Activated gamma-delta T cell treated with Interleukin-2 at 50 U/mL for 16 hours (primary cell): Measurements from ENCODE around the gene NUDT21.

ENCODE experiments used
- DNase-seq: peaks from one replicate; pipeline ENCODE4 v3.0.0-alpha.2; 2020

Gene NUDT21

DNA sequence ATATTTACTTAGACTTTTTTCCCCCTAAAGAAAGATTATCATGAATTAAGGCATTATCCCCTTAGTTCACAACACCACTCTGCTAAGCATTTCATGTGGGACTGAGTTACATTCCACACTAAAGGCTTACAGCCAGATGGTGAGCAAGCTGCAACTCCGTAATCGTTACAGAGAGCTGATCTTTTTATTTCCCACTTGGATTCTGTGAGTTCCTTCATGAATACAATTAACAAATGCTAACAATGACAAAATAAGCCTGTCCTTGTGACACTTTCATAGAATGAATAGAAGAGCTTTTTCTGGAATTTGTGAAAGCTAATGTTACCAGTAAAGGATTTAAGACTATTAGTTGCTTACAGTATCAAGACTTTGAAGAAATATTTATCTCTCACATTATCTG is 9.0 kb upstream of the NUDT21 start:
- DNase-seq = no peak

DNA sequence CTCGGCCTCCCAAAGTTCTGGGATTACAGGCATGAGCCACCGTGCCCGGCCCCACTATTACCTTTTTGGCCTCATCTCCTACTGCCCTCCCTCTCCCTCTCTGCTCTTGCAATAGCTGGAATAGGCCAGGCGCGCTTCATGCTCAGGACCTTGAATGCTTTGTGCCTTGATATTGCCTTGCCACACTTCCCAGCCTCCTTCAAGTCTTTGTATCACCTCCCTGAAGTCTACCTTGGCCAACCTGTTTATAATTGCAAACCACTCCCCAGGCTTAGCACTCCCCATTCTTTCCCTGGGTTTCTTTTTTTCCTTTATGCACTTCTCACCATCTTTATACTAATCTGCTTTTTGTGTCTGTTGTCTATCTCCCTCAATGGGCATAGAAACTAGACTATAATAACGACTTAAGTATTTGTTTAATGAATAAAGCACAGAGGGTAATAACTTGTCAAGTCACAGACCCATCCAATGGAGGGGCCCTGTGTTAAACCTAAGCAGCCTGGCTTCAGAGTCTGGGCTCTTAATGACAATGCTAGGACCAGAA is 6.9 kb upstream of the NUDT21 start:
- no peak for DNase-seq

DNA sequence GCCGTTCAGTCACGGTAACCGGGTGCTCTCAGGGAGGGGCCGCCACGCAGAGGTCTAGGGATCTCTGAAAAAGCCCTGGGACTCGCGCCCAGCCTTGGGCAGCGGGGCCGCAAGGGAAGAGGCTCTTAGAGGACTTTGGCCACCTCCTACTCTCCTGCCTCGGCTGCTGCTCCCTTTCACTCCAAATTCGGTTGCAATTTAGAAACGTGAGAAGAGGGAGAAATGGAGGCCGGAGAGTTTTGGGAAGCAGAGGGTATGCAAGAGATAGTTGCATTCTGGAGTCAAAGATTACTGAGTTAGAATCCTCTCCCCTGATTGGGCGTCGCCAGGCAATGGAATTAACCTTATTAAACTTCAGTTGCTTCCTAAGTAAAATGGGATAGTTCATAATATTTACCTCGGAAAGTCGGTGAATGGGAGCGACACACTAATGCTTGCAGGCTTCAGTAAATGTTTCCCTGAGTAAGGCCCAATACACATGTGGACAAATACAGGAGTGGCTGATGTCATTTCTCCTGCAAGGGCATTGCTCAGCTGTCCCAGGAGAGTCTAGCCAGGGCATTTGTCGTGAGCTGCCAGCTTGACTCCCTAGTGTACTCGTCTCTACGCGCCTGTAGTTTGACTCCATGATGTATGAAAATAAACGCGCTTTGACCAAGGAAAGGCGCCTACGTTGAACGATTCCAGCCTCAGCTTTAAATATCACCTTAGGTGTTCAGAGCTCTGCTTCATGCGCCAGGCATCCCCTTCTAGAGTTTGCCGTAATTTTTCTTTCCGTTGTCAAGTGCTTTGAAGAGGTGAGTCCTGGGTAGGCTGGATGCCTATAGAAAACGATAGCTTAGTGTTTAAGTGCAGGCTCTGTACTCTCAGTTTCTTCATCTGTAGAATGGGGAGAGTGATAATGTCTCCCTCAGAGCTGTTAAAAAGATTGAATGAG is 889 bp upstream of the NUDT21 start:
- DNase-seq = no peak

DNA sequence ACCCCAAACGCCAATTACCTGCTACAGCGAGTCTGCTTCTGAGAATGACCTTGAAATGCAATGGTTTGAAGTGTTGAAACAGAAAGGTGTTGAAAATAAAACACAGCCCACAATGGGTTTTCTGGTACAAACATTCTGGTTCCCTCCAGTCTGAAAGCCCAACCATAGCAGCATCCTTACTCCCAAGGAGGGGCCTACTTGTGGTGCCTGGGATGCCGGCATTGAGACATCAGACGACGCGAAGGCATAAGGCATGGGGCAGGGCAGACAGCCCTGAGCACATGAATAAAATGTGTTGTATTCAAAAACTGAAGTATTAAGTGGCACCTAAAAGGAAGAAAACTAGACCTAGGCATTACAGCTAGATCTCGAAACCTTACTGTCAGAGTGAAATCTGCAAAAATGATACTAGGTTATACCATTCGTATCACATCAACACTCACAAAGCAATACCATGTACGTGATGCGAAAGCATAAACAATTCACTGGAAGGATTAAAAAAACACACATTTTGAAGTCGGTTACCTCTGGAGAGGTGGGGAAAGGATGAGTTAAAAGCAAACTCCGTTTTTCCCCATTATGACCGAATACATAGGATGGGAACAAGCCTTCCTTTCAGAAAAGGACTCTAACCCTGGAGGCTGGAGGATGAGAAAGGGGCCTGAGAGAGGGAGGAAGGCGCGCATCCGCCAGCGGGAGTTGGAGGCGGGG is 702 bp downstream of the NUDT21 start:
- DNase-seq = no peak

DNA sequence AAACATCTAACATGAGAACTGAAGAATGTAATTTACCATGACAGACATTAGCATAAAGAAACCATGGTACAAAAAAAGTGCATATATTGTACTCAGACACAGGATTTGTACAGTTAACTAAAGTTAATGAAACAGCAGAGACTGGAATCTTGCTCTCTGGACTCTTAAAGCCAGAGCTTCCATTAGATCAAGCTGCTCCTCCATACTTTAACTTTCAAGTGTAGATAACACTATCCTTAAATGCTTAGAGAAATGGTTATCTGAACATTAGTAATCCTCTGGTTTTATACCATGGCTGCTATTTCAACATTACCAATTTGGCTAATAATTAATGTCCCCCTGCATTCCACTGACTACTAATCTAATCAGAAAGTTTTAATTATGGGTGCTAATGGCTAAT is 3.1 kb downstream of the NUDT21 start:
- no peak for DNase-seq

DNA sequence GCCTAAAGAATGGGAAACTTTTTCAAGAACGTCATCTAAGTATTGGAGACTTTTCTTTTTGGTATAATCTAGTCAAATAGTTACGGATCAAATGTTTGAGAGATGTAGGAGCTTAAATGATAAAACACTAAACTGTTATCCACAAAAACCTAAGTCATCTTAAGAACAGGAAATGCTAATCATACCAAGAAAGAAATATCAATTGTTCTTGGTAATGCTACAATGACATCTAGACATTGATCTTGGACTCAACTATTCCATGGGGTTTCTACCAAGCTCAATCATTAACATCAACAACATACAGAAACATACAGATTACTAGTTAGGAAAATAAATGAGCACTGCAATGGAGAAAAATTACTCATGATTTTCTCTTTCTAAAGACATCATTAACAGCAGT is 3.8 kb downstream of the NUDT21 start:
- DNase-seq = no peak

DNA sequence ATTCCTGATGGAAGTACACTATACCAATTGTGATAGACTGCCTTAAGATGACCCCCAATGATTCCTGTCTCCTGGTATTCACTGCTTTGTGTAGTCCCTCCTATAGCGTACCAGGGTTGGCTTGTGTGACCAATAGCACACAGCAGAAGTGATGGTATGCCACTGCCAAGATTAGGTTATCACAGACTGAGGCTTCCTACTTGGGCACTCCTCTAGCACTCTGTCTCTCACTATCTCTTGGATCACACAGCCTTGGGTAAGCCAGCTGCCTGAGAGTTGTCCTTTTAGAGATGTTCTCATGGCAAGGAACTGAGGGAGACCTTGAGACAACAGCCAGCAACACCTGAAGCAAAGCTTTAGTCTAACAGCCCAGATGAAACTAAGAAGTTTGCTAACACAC is 13.1 kb downstream of the NUDT21 start:
- no peak for DNase-seq

DNA sequence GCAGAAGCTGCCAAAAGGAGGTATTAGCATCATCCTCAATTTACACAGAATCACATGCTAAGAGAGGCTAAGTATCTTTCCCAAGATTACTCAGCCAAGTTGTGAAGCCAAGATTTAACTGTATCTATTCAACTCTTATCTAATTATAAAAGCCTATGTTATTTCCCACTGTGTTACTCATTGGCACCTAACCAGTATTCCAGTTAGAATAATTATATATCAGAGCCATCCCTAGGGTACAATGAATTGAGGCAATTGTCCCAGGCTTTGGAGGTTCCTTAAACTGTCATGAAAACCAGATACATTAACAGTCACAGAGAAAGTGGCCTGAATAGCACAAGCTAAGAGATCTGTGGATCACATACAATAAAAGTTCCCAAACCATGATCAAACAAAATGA is 14.9 kb downstream of the NUDT21 start:
- DNase-seq = no peak

DNA sequence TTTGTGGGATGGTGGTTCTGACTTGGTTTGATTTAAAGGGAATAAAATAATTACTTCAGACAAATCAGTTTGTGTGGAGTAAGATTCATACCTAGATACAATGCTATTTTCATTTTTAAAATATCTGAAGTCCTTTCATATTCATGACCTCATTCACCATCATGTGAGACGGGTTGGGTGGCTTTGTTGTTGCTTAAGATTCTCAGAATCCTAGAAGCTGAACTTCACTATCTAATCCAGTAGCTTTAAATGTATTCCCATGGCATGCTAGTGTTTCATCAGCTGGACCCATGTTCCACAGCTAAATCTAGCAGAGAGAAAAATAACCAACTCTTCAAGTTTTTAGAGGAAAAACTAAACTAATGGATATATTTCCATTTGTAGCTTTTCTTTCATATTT is 23.0 kb downstream of the NUDT21 start:
- DNase-seq = no peak

DNA sequence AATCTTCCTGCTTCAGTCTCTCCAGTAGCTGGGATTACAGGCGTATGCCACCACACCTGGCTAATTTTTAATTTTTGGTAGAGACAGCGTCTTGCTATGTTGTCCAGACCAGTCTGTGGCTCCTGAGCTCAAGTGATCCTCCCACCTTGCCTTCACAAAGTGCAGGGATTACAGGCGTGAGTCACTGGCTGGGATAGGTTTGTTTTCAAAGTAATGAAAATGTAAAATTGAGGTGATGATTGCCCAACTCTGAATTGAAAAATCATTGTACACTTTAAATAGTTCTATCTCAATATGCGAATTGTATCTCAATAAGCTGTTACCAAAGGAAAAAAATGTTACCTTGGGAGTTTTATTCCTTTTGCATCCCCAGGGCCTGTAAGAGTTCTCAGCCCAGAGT is 24.5 kb downstream of the NUDT21 start:
- DNase-seq = no peak

DNA sequence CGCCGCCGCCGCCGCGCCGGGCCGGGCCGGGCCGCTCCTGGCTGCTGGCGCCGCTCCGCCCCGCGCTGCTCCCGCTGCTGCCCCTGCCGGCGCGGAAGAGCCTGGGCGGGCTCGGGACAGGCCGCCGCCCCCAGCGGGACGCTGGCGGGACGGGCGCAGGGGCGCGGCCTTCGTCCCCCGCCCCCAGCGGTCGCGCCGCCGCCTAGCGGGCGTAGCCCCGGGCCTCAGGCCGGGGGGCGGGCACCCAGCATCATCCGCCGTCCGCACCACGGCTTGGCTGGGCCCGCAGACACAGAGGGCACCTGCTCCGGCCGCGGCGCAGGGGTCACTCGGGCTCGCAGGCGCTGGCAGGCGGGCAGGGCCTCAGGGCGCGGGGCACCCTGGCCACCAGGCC is 25.7 kb downstream of the NUDT21 start, which contains the start of gene AMFR:
Gene AMFR, minus strand, starts transcription at position 107 of the 394 bp plus-strand sequence. CDS start 218 bp downstream, outside the sequence.
- DNase-seq = peak; percentile 58

DNA sequence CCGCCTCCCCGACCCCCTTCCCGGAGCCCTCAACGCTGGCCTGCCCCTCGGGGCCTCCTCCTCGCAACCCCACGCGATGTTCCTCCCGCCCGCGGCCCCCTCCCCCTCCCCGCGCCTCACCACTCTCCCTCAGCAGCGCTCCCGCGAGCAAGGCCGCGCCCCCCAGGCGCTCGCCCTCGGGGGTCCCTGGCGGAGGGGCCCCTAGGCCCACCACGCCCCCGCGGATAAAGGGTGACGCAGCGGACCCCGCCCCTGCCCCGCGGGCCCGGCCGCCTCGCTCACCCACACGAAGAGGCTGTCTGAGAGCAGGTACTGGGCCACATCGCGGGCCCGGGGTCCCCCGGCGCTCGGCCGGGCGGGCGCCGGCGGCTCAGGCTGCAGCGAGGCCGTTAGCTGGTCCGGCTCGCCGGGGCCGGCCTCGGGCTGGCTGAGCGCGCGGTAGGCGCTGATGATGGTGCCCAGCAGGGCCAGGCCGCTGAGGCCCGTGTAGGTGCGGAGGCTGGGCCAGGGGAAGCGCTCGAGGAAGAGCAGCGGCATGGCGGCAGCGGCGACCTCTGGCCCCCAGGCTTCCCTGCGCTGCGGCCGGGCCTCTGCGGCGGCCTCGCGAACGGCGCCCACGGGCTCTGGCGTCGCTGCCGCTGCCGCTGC is 26.2 kb downstream of the NUDT21 start:
- DNase-seq = peak; percentile 21

DNA sequence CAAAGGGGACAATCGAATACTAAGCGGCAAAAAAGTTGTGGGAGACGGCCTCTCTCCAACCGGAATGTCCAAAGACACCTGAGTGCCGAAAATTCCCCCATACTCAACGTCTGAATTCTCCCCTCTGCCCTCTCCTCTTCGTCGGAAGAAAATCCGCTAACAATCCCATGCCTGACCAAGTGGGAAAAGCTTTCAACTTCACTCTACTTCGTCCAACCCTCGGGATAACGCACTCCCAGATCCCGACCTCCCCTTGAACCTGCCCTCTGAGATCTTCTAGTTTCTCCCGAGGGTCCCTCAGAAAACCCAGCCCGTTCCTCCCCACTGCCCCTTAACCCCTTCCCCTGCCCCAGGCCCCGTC is 26.7 kb downstream of the NUDT21 start:
- no peak for DNase-seq

DNA sequence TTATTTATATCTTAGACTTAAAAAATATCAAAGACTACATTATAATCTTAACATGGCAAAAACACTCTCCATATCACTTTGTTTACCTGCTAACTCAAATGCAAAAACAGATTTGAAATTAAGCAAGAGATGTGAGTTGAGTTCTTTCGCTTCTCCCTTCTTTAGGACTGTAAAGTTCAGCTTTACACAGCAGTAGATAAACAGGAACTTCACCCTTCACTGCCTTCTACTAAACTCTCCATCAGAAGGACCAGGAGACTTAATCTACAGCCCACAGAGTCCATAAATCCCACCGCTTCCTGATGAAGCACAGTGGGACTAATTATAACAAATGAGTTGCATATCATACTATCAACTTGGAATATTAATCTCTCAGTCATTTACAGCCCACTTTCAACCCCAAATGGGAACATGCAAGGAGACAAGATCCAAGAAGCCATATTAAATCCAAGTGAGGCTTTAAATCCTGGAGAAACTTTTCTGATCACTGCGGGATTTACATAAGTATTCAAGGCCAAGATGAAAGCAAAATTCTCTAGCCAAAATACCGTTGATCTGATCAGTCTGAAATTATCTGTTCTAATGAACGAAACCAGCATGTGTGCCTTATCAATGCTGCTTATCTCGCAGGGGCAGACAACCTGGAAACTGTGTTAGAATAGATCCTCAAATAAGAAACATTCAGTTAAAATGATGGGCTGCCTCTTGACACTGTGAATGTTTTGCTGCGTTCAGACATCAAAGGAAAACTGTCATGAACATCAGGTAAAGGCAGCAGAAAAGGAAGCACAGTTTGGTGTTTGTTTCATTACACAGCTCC is 27.3 kb downstream of the NUDT21 start:
- DNase-seq = no peak

DNA sequence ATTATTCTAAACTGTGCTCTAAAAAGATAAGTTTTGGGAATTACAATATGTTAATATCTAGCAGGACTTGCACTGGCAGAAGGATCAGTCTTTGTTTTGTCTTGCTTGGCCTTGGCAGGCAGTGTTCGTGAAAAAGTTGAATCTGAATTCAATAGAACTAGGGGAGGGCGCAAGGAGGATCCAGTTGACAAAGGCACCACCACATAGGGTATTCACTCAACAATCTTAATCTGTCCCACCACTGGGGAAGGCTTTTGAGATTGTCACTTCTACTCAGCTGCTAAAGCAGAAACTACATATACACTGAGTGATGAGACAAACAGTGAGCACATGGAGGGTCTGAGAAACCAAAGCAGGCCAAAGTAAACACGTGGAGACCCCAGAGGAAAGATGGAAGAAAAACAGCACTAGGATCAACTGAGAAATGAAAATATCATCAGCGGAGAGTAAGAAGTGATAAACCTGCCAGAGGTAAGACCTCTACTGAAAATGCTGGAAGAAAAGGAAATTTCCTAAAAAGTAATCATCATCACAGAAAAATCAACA is 28.2 kb downstream of the NUDT21 start:
- DNase-seq = no peak

DNA sequence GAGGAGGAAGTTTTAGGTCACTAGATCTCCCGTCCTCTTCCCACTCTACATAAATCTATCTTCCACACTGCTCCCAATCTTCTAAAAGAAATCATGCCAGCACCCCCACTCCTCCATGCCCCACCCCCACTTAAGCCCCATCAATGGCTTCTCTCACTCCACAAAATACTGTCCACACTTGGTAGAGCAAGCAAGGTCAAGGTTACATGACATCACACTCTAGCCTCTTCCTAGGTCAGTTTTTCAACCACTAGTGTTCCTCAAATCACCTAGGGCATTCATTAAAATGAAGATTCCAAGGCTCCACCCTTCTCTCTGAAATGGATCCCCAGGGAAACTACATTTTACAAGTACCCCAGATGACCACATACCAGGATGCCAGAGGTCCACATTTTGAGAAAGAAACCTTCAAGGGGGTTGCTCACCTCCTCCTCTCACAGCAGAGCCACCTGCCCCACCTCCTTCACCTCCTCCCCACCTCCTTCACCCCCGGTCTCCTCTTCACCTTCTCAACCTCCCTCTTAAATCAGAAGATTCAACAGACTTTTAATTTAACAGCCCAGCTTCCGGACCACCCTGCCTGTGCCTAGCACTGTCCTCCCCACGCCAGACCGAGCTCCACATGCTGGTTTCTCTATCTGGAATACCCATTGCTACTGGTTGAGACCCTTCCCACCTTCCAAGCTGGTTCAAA is 29.0 kb downstream of the NUDT21 start:
- no peak for DNase-seq

DNA sequence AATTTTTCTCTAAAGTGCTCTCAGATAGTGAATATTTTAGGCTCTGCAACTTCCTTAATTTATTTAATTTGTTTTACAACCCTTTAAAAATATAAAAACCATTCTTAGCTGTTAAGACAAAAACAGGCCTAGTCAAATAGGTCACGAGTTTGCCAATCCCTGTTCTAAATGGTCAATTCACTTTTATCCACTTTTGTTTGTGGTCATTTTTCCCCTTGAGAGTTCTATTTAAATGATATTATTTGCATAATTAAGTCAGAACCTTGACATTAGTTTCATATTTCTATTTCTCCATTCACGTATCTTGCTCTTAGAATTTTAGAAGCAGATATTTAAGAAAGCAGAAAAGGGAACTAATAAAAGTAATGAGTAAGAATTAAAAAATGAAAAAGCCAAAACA is 29.8 kb downstream of the NUDT21 start:
- no peak for DNase-seq

DNA sequence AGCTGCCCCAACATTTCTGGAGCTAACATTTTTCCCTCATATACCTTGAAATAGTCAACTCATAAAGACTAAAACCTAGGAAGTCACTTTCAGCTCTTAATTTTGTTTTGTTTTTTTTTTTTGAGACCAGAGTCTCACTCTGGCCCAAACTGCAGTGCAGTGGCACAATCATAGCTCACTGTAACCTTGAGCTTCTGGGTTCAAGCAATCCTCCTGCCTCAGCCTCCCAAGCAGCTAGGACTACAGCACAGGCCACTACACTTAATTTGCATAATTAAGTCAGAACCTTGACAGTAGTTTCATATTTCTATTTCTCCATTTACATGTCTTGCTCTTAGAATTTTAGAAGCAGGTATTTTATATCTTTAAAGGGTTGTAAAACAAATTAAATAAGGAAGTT is 30.5 kb downstream of the NUDT21 start:
- DNase-seq = no peak

DNA sequence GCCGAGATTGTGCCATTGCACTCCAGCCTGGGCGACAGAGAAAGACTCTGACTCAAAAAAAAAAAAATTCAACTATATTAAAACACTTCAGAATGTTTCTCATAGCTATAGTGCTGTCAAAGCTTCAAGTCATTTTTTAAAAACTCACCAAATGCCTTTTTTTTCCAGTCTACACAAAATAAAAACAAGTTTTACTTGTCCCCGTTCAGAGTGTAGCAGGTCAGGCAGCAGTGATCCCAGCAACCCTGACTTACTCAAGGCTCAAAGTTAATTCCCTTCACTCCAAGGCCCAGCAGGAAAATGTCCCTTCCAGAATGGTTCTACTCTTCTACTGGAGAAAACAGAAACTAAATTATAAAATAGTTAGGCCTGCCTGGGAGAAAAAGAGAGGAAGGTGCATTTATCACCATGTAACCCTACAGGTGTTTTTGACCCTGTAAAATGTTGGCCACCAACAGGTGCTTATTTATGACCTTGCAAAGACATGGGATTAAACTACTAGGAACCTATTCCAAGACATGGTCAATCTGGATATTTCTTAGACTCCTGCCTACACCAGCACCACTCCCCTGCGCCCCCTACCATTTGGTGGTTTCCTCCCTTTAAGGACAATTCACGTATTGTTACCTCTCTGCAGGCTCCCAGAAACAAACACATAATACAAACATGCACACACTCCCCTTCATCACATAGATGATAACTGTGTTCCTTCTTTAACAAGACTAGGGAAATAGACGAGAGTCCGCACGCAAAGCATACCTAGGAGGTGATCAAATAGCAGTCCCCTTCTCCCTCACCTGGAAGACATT is 31.2 kb downstream of the NUDT21 start:
- DNase-seq = no peak

DNA sequence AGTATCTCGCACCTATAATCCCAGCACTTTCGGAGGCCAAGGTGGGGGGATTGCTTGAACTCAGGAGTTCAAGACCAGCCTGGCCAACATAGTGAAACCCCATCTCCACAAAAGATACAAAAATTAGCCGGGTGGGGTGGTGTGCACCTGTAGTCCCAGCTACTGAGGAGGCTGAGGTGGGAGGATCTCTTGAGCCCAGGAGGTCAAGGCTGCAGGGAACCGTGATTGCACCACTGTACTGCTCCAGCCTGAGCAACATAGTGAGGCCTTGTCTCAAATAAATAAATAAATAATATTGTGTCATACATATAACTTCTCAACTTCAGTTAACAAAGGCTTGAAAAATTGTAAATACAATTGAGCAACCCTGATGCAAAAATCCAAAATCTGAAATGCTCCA is 34.0 kb downstream of the NUDT21 start:
- DNase-seq = no peak

DNA sequence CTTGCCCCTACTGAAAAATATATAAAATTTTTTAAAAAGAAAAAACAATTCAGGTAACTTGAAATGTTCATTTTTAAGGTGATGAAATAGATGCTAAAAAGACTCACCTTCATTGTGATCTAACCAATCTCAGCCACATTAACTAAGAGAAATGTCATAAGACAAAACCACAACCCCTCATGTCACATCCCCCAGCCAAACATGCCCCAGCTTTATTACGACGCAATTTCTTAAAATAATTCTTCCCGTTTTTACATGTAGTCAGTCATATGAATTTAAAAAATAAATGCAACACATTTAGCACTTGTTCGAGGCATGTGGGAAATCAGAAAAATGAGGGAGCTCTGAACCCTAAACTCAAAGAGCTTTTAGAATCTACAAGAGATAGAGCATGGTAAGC is 35.3 kb downstream of the NUDT21 start:
- no peak for DNase-seq
